Right forelimb (tissue), 1 donor: ENCODE results near the gene PDX1.
A peak's percentile ranks its signal among the peaks of the same experiment; 100 is the strongest.

ENCODE experiments used
- DNase-seq: peaks from one replicate; pipeline ENCODE4 v3.0.0-alpha.2; 2018

The PDX1 gene

GRCh38 chr13:27922883-27923612 is 3.2 kb downstream of the PDX1 start:
- no peak for DNase-seq

GRCh38 chr13:27923794-27924528 is 4.2 kb downstream of the PDX1 start:
- DNase-seq = peak; percentile 54

- no peak for DNase-seq
Observed at GRCh38 chr13:27924529-27925141, 4.8 kb downstream of the PDX1 start.

DNA sequence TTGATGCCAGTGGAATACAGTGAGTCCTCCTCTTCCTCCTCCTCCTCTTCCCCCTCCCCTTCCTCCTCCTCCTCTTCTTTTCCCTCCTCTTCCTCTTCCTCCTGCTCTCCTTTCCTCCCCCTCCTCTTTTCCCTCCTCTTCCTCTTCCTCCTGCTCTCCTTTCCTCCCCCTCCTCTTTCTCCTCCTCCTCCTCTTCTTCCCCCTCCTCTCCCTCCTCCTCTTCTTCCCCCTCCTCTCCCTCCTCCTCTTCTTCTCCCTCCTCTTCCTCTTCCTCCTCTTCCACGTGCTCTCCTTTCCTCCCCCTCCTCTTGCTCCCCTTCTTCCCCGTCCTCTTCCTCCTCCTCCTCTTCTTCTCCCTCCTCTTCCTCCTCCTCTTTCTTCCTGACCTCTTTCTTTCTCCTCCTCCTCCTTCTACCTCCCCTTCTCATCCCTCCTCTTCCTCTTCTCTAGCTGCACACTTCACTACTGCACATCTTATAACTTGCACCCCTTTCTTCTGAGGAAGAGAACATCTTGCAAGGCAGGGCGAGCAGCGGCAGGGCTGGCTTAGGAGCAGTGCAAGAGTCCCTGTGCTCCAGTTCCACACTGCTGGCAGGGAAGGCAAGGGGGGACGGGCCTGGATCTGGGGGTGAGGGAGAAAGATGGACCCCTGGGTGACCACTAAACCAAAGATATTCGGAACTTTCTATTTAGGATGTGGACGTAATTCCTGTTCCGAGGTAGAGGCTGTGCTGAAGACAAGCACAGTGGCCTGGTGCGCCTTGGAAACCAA is 5.6 kb downstream of the PDX1 start:
- no peak for DNase-seq

GRCh38 chr13:27926644-27927434 is 7.0 kb downstream of the PDX1 start:
- no peak for DNase-seq

DNA sequence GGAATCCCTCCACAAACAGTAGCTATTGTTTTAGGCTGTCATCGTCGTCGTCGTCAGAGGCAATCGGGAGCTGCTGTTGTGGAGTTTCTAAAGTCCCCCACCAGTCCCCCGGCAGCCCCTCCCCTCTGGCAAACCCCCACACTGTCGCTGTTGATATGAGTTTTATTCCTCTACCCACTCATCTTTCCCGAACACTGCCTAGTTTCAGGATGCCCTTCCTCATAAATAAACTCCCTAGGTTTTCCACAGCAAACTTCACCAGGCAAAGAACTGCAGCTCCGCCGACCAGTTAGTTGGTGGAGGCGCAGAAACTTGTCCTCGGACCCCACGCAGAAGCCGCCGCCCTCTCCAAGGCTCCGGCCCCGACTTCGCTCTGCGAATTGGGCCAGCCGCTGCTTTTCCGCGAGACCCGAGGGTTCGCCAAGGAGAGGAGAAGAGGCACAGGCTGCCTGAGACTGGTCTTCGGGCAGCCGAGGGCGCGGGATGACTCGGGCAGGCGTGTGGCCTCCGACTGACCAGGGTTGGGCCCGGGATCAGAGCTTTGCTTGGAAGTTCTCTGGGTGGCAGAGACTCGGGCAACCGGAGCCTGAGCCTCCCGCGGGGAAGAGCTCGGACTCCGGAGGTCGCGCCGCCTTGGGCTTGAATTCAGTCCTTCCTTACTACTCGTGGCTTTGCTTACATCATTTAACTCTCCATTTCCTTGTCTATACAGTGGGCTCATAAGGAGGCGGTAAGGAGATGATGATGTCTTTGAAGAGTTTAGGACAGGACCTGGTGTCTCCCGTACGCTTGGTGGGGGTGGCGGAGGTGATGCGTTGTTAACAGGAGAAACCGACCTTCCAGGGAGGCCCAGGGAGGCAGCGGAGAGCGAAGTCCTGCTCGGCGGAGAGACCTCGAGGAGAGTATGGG is 7.9 kb downstream of the PDX1 start:
- no peak for DNase-seq

- DNase-seq = no peak
Observed at GRCh38 chr13:27928353-27928804, 8.6 kb downstream of the PDX1 start.

DNA sequence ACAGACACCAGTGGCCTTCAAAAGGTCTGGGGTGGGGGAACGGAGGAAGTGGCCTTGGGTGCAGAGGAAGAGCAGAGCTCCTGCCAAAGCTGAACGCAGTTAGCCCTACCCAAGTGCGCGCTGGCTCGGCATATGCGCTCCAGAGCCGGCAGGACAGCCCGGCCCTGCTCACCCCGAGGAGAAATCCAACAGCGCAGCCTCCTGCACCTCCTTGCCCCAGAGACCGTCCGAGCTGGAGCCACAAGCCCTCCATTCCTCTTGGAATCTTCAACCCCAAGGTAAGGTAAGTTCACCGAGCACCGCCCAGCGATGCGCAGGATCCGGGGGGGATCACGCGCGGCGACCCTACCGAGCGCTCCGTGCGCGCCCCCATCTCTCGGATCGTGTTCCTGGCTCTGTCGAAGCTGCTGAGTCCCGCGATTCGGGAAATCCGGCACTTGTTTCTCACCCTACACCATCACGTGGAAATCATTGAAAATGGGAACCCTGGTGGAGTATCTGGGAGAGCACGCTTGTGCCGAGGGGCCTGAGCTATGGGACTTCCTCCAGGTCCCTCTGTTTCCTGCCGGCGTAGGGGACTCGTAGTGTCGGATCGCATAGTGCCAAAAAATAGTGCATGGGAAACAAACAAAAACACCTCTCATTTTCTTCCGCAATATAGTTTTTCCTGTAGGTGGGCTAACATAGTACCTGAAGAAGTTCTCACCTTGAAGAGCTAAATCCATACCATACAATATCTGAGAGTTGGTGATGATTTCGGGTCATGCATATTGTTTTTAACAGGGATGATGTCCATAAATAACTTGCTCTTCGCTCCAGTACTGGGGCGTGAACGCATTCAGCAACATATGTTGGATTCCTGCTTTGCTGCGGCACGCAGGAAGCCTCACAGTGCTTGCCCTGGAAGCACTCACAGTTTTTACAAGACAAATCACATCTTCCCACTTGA is 9.3 kb downstream of the PDX1 start:
- no peak for DNase-seq

- DNase-seq = no peak
Observed at GRCh38 chr13:27929868-27930267, 10.1 kb downstream of the PDX1 start.

- no peak for DNase-seq
Observed at GRCh38 chr13:27933118-27933517, 13.3 kb downstream of the PDX1 start.

DNA sequence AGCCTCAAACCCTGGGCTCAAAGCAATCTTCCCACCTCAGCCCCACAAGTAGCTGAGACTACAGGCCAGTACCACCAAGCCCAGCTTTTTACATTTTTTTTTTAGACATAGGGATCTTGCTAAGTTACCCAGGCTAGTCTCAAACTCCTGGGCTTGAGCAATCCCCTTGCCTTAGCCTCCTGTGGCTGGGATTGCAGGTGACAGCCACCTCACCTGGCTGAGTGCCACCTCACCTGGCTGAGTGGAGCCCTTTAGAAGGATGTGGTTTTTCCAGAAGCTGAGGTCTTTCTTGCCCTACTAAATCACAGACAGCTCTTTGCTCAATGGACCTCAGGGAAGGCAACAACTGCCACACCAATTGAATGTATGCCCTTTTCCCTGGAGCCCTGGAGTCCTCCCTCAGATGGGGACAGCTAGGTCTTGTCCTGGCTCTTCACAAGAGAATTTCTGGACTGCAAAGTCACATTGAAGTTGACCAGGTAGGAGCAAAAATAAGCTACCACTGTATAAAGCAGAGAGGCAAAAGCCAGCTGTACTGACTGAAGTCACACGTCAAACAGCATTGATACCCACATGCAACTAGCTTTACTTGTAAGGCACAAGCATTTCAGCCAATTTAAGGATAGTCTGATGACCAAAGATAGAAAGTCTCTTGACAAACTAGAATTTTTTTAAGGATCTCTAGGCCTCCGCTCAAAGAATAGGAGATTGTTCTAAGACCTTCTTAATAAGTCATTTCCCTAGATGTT is 14.0 kb downstream of the PDX1 start:
- DNase-seq = no peak

- no peak for DNase-seq
Observed at GRCh38 chr13:27942972-27943371, 23.2 kb downstream of the PDX1 start.

DNA sequence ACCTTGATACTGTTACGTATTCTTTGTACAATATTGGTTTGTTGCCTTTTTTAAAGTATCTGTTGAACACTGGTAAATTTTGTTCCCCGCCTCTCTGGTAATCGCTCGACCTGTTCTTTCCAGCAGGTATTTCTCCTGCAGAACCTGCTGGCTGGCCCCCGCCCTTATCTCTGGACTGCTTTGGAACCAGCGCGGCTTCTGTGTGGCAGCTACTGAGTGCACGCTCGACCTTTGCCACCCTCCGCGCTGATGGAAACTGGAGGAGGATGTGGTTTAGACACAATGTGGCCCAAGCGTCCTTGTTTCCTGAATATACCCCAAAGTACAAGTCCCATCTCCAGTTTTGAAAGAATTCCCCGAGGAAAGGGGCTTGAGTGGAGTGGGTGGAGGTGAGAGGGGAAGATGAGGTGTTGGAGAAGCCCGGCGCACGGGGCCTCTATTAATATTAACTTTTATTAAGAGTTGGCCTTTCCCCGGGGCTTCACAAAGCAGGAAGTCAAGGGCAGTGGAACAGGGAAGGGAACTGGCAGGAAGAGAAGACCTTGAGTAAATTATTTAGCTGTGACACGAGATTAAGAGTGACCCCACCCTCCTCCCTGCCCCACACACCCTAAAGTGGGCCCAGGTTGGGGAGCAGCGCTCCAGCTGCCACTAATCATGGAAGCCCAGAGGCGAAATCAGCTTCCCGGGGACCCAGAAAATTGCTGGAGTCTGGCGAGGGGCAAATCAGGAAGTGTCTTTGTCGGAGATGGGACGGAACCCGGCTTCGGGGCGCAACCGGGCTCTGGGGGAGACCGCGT is 33.3 kb downstream of the PDX1 start:
- no peak for DNase-seq

DNA sequence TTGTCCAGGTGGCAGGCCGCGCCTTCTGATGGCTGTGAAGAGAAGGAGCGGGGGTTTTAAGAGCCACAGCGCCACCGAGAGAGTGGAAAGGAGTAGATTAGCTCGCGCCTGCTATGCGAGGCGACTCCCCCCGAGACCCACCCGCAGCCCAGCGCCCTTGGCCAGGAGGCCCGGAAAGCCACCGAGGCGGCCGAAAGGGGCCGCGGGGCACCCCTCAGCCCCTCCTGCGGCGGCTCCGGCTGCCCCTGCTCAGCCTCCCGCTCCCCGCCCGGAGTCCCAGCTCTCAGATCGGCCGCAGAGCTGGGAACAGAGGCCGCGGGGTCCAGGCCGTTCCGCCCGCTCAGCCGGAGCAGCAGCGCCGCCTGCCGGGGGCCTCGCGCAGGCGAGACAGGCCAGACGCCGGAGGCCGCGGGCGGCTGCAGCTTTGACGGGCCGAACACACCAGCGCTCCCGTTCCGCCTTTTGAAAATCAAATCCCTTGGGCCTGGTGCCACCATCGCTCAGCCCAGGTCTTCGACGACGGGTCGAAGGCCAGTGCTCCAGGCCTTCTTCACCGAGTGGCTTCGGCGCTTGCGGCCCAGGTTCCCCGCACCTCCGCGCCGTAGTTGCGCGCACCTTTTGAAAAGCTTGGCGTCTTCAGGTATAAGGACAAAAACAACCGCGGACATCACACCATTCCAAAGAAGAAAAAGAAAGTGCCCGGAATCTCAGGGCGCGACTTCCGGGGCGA is 34.0 kb downstream of the PDX1 start:
- DNase-seq = peak; percentile 87

GRCh38 chr13:27954406-27954851 is 34.6 kb downstream of the PDX1 start:
- DNase-seq = no peak

GRCh38 chr13:27955014-27955591 is 35.3 kb downstream of the PDX1 start:
- no peak for DNase-seq
